Uterus (tissue), 4 donors: ENCODE results near the gene PARD3. TPM values are rescaled to one million over a fixed set of nuclear protein-coding genes. Genes with fewer than 3 reads are reported as not detected.

ENCODE experiments used
- DNase-seq, 2 donors: peaks; one replicate each; pipeline ENCODE4 v3.0.0-alpha.2; 2019 to 2020
- H3K27ac ChIP-seq, 2 donors: fragments of 200-600 bp; sonication (generic); 1 replicate in 1 of 2; 2 replicates in 1 of 2; pipeline ENCODE4 v1.5.1; 2016 to 2018
- H3K27me3 ChIP-seq, 2 donors: fragments of 200-600 bp; sonication (generic); one replicate each; pipeline ENCODE4 v1.5.1; 2018 to 2019; ENCODE audit warnings: control low read depth in 1 of 2
- H3K36me3 ChIP-seq, 2 donors: fragments of 200-600 bp; sonication (generic); one replicate each; pipeline ENCODE4 v1.5.1; 2019; ENCODE audit warnings: control low read depth in 1 of 2
- H3K4me1 ChIP-seq, 2 donors: fragments of 200-600 bp; sonication (generic); one replicate each; pipeline ENCODE4 v1.5.1; 2018 to 2019; ENCODE audit warnings: control low read depth in 1 of 2
- H3K4me3 ChIP-seq, 2 donors: fragments of 200-600 bp; sonication (generic); 1 replicate in 1 of 2; 2 replicates in 1 of 2; pipeline ENCODE4 v1.5.1; 2018 to 2019; ENCODE audit warnings: mild to moderate bottlenecking in 1 of 2
- H3K9me3 ChIP-seq, 2 donors: fragments of 200-600 bp; sonication (generic); one replicate each; pipeline ENCODE4 v1.5.1; 2019; ENCODE audit warnings: control low read depth in 1 of 2
- CTCF ChIP-seq, 4 experiments: fragments of 200-600 bp in 2 of 4; fragments of 450-650 bp in 2 of 4; sonication (generic) in 2 of 4; IDR thresholded peaks; one replicate each; pipeline ENCODE4 v1.5.1; 2016 to 2019; ENCODE audit warnings: antibody characterized with exemption in 4 of 4, mild to moderate bottlenecking in 2 of 4, moderate library complexity in 1 of 4
- POLR2A ChIP-seq, 2 donors: fragments of 450-650 bp; IDR thresholded peaks; one replicate each; pipeline ENCODE4 v1.6.1; 2016; ENCODE audit warnings: antibody characterized with exemption in 2 of 2, mild to moderate bottlenecking in 1 of 2, moderate library complexity in 1 of 2
- intact Hi-C: fragments of 100-400 bp; cut with DNase I; formaldehyde crosslinking; loops from one replicate; pipeline ENCODE4 v1.15.1; 2023; ENCODE audit warnings: low total_unique reads
- total RNA-seq, 4 donors: library from RNA; depleted of rRNA in 3 of 4; stranded (reverse); fragments of >200 nt in 3 of 4; gene quantifications; one replicate each; pipeline versions ENCODE4 v1.1.0 to v1.2.4, GENCODE V29; 2014 to 2023
- donor health status: DM: yes; HTN: yes; CAD: no.

The PARD3 gene
- total RNA-seq, 4 donors from 2014 or later, result 42.1 to 96.1 (median 51.5) TPM

DNA sequence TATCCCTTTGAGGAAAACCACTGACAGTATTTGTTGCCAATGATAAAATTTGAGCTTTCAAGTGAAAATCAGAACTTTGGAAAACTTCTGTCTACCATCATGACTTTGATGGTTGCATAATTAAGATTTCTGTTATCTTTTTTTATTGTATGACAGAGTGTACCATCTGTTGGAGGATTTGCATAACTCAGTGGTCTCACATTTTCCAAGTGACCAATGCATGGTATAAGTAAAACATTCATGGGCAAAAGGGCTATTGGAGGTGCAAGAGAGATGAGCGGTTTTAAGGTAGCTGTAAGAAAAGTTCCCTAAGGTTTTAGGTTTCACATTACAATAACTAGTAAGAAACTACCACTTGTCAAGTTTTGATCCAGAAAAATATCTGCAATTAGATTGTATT lies 625.3 kb downstream of the PARD3 start:
- H3K9me3 ChIP-seq, result no peaks in the 10 kb centered on the region
- intact Hi-C loops, result no loop called here
- no peak overlapping the region for H3K27ac ChIP-seq
- no peaks in the 10 kb centered on the region for H3K4me1 ChIP-seq
- no peak for DNase-seq
- H3K4me3 ChIP-seq, result no peak overlapping the region
- no peaks in the 10 kb centered on the region for H3K27me3 ChIP-seq
- no peak for TF ChIP-seq CTCF (IDR thresholded peaks at IDR 0.05)
- TF ChIP-seq POLR2A (IDR thresholded peaks at IDR 0.05), result no peak
- no peaks in the 10 kb centered on the region for H3K36me3 ChIP-seq

DNA sequence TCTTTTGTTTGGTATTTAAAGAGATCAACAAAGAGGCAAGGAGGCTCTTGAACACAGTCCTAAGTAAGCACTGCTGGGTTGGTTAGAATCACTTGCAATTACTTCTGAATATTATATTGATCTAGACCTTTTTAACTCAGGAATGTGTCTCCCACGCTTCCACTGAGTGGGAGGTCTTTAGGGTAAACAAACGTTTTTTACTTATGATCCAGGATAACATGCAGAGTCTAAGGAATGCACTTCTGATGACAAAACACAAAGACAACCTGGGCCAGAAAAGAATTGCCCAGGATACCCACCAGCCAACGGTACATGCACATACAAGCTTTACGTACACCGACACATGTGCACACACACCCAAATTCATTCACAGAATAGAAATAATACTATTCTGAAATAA lies 626.9 kb downstream of the PARD3 start:
- H3K4me3 ChIP-seq, result no peak overlapping the region
- no peak for DNase-seq
- TF ChIP-seq CTCF (IDR thresholded peaks at IDR 0.05) (no peak), POLR2A (IDR thresholded peaks at IDR 0.05) (no peak)
- H3K27me3 ChIP-seq, result no peaks in the 10 kb centered on the region
- no peak overlapping the region for H3K27ac ChIP-seq
- H3K36me3 ChIP-seq, result no peaks in the 10 kb centered on the region
- H3K4me1 ChIP-seq, result no peaks in the 10 kb centered on the region
- intact Hi-C loops, result no loop called here
- H3K9me3 ChIP-seq, result no peaks in the 10 kb centered on the region

DNA sequence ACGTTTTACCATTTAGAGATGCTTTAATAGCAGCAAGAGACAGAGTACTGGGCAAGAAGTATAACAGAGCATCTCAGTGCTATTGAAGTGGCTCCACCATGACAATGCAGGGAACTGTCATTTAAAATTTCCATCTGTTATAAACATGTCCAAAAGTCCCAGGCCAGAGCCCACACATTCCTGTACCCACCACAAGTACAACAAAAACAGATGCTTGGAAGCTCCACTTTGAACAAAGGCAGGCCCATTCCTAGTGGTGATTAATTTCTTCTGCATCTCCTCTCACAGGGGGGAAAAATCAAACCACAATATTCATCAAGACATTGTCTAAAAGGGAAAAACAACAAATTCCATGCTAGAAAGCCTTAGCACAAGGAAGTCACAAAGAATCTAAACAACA lies 627.9 kb downstream of the PARD3 start:
- TF ChIP-seq CTCF (IDR thresholded peaks at IDR 0.05) (no peak), POLR2A (IDR thresholded peaks at IDR 0.05) (no peak)

GRCh38 chr10:34186745-34187144 lies 628.4 kb downstream of the PARD3 start:
- Histone ChIP-seq H3K9me3 (no peaks in the 10 kb centered on the region), H3K4me3 (no peak overlapping the region), H3K27me3 (no peaks in the 10 kb centered on the region), H3K36me3 (no peaks in the 10 kb centered on the region), H3K27ac (no peak overlapping the region), H3K4me1 (no peaks in the 10 kb centered on the region)
- no peak for TF ChIP-seq POLR2A (IDR thresholded peaks at IDR 0.05)
- no peak for TF ChIP-seq CTCF (IDR thresholded peaks at IDR 0.05)
- no peak for DNase-seq
- intact Hi-C loops, result no loop called here

More for the DNA sequence above, 627.9 kb downstream of the PARD3 start:
- no peak overlapping the region for H3K4me3 ChIP-seq
- no peaks in the 10 kb centered on the region for H3K27me3 ChIP-seq
- H3K36me3 ChIP-seq, result no peaks in the 10 kb centered on the region
- H3K9me3 ChIP-seq, result no peaks in the 10 kb centered on the region
- intact Hi-C loops, result no loop called here
- no peaks in the 10 kb centered on the region for H3K4me1 ChIP-seq
- no peak overlapping the region for H3K27ac ChIP-seq
- DNase-seq, result no peak

GRCh38 chr10:34185998-34186397 lies 629.1 kb downstream of the PARD3 start:
- no peaks in the 10 kb centered on the region for H3K4me1 ChIP-seq

More at GRCh38 chr10:34185998-34186397, 629.1 kb downstream of the PARD3 start:
- DNase-seq, result no peak
- intact Hi-C loops, result no loop called here
- no peak for TF ChIP-seq CTCF (IDR thresholded peaks at IDR 0.05)
- TF ChIP-seq POLR2A (IDR thresholded peaks at IDR 0.05), result no peak
- Histone ChIP-seq H3K9me3 (no peaks in the 10 kb centered on the region), H3K27ac (no peak overlapping the region), H3K27me3 (no peaks in the 10 kb centered on the region), H3K4me3 (no peak overlapping the region), H3K36me3 (no peaks in the 10 kb centered on the region)
